ENCODE results near the gene PHRF1. TPM values are rescaled to one million over a fixed set of nuclear protein-coding genes. Genes with fewer than 3 reads are reported as not detected.

PHRF1 gene
- total and polyA plus RNA-seq, 12 donors = 8.7 to 62.3 (median 26.1) TPM

GRCh38 chr11:545171-545570, 31.1 kb upstream of the PHRF1 start:
- TF ChIP-seq POLR2A (IDR thresholded peaks at IDR 0.05) (no peak), CTCF (IDR thresholded peaks at IDR 0.05) (no peak)
- Histone ChIP-seq H3K4me1 (replicated peaks in 1 of 2) (no peaks in the 10 kb centered on the region), H3K27ac (no peak overlapping the region), H3K27me3 (no peaks in the 10 kb centered on the region), H3K4me3 (no peak overlapping the region), H3K36me3 (replicated peaks in 1 of 2) (no peaks in the 10 kb centered on the region), H3K9me3 (replicated peaks in 1 of 3) (no peaks in the 10 kb centered on the region)
- WGBS, 4 donors = 75 to 89% (median 86%) methylated on average over 5 to 11 of the region's 11 CpGs
- DNase-seq = no peak
- intact Hi-C loops (cut with DNase I) = no loop called here

GRCh38 chr11:548700-549603, 27.3 kb upstream of the PHRF1 start:
- H3K9me3 ChIP-seq (replicated peaks in 1 of 3) = no peaks in the 10 kb centered on the region
- intact Hi-C loops (cut with DNase I) = no loop called here
- no peaks in the 10 kb centered on the region for H3K4me1 ChIP-seq (replicated peaks in 1 of 2)
- H3K27me3 ChIP-seq = peaks cover 3% of the 10 kb centered on the region
- no peak overlapping the region for H3K27ac ChIP-seq
- WGBS, 4 donors = 84 to 91% (median 87%) methylated on average over 20 to 32 of the region's 32 CpGs
- TF ChIP-seq POLR2A (IDR thresholded peaks at IDR 0.05) (no peak), CTCF (IDR thresholded peaks at IDR 0.05) (no peak)
- DNase-seq = no peak
- no peak overlapping the region for H3K4me3 ChIP-seq
- H3K36me3 ChIP-seq (replicated peaks in 1 of 2) = no peaks in the 10 kb centered on the region

- Histone ChIP-seq H3K27ac (no peak overlapping the region), H3K4me1 (replicated peaks in 1 of 2) (peaks cover 0 to 6% of the 10 kb centered on the region in 2 donors), H3K36me3 (replicated peaks in 1 of 2) (no peaks in the 10 kb centered on the region), H3K27me3 (peaks cover 12% of the 10 kb centered on the region), H3K4me3 (no peak overlapping the region), H3K9me3 (replicated peaks in 1 of 3) (no peaks in the 10 kb centered on the region)
- intact Hi-C loops (cut with DNase I) = loop anchor here (5.0 to 10.0 kb wide), 2 partner anchors 172 to 175 kb away; no protein-coding TSS in a partner anchor
- TF ChIP-seq POLR2A (IDR thresholded peaks at IDR 0.05) (no peak), CTCF (IDR thresholded peaks at IDR 0.05) (no peak)
- WGBS, 4 donors = 89 to 98% (median 93%) methylated on average over 7 to 25 of the region's 25 CpGs
- no peak for DNase-seq
These were observed 26.1 kb upstream of the PHRF1 start for GRCh38 chr11:550021-550745.

DNA sequence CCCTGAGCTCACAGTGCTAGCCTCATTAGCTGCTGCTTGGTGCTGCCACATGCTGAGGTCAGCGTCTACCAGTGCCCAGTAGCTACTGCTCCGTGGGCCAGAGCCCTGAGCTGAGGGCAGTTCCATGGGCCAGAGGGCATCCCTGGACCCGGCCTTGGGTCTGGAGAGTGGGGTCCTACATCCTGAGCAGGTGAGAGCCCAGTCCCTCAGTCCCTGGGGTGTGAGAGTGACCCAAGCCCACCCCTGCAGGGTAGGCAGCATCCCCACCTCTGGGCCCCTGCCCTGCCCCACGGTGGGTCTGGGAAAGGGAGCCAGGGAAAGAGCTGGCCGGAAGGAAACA, 25.6 kb upstream of the PHRF1 start:
- WGBS, 4 donors = 79 to 87% (median 82%) methylated on average over 3 to 5 of the region's 5 CpGs; no CpG with 5 or more reads in 1 of the 4 donors
- no peak for DNase-seq
- no peak overlapping the region for H3K27ac ChIP-seq
- TF ChIP-seq POLR2A (IDR thresholded peaks at IDR 0.05) (no peak), CTCF (IDR thresholded peaks at IDR 0.05) (no peak)
- H3K4me3 ChIP-seq = no peak overlapping the region
- H3K4me1 ChIP-seq (replicated peaks in 1 of 2) = peaks cover 0 to 12% of the 10 kb centered on the region in 2 donors
- intact Hi-C loops (cut with DNase I) = loop anchor here (5.0 to 10.0 kb wide), 2 partner anchors 172 to 174 kb away; no protein-coding TSS in a partner anchor
- no peaks in the 10 kb centered on the region for H3K36me3 ChIP-seq (replicated peaks in 1 of 2)
- H3K9me3 ChIP-seq (replicated peaks in 1 of 3) = no peaks in the 10 kb centered on the region
- peaks cover 18% of the 10 kb centered on the region for H3K27me3 ChIP-seq

All from adrenal gland (tissue), 12 donors.